Endothelial cell of umbilical vein (primary cell): ENCODE results near the gene DVL3. TPM values are rescaled to one million over a fixed set of nuclear protein-coding genes. Genes with fewer than 3 reads are reported as not detected.
A peak's percentile ranks its signal among the peaks of the same experiment; 100 is the strongest.

Experiments used
- BruUV-seq: library from RNA; stranded (reverse); fragments of 400-500 nt; replicated peaks from 2 replicates; lab custom pipeline; 2021; lab: Mats Ljungman, UMichigan
- CTCF ChIA-PET: fragments of 300-600, 350-600 bp; sonication (Branson Sonifier 250); formaldehyde crosslinking; loops from one replicate; lab custom pipeline; 2021; ENCODE audit warnings: antibody characterized with exemption, inconsistent platforms; lab: Charles Lee
- POLR2A ChIA-PET: fragments of 300-600, 350-600 bp; sonication (Branson Sonifier 250); formaldehyde crosslinking; loops from one replicate; lab custom pipeline; 2021; ENCODE audit warnings: antibody characterized with exemption, inconsistent platforms; lab: Charles Lee
- DNase-seq: peaks from one replicate; pipeline ENCODE4 v3.0.0-alpha.2; 2011; ENCODE audit warnings: low read depth, low spot score
- FAIRE-seq: peaks from 2 replicates; lab custom pipeline; 2011; peaks lifted over from hg19 to GRCh38; lab: Jason Lieb, UNC
- H2AFZ ChIP-seq: 2 replicates; pipeline ENCODE4 v1.6.0; 2012; ENCODE audit warnings: low read depth, low read length, control low read depth, inconsistent platforms
- H3K27ac ChIP-seq: 2 replicates; pipeline ENCODE4 v1.5.1; 2011; ENCODE audit warnings: low read depth, mild to moderate bottlenecking, control low read depth, low read length, moderate library complexity; ENCODE audit not compliant: insufficient read depth
- H3K27me3 ChIP-seq, 2 experiments: 2 replicates each; pipeline versions ENCODE4 v1.6.0 to v1.6.1; 2011; ENCODE audit warnings: low read length in 2 of 2, mixed read lengths in 1 of 2; ENCODE audit not compliant: control insufficient read depth in 2 of 2, insufficient read depth in 2 of 2
- H3K36me3 ChIP-seq, 2 experiments: 2 replicates in 1 of 2; 3 replicates in 1 of 2; pipeline ENCODE4 v1.5.1; 2011; ENCODE audit warnings: low read length in 2 of 2, mild to moderate bottlenecking in 1 of 2, moderate library complexity in 1 of 2; ENCODE audit not compliant: control insufficient read depth in 2 of 2, insufficient read depth in 2 of 2; ENCODE audit errors: extremely low read depth in 1 of 2
- H3K4me1 ChIP-seq: 3 replicates; pipeline ENCODE4 v1.5.1; 2011; ENCODE audit warnings: mild to moderate bottlenecking, low read length; ENCODE audit not compliant: control insufficient read depth, insufficient read depth; ENCODE audit errors: extremely low read depth
- H3K4me2 ChIP-seq: 2 replicates; pipeline ENCODE4 v1.6.1; 2011; ENCODE audit warnings: low read length, control low read depth, mixed read lengths; ENCODE audit not compliant: insufficient read depth
- H3K4me3 ChIP-seq, 3 experiments: fragments of 200-600 bp in 1 of 3; sonication (generic), shearing (Covaris generic) in 1 of 3; replicated peaks in 1 of 3; 2 replicates each; pipeline ENCODE4 v1.5.1; 2011 to 2016; ENCODE audit warnings: control low read depth in 3 of 3, low read length in 3 of 3, mild to moderate bottlenecking in 2 of 3, inconsistent platforms in 1 of 3, low read depth in 1 of 3, moderate library complexity in 1 of 3; ENCODE audit not compliant: insufficient read depth in 1 of 3
- H3K79me2 ChIP-seq: 2 replicates; pipeline ENCODE4 v1.6.0; 2012; ENCODE audit warnings: low read length, inconsistent platforms; ENCODE audit not compliant: control insufficient read depth, insufficient read depth
- H3K9ac ChIP-seq: replicated peaks from 2 replicates; pipeline ENCODE3; 2011; ENCODE audit warnings: low read length, control low read depth; ENCODE audit not compliant: insufficient read depth; ENCODE audit errors: extremely low read depth
- H3K9me1 ChIP-seq: replicated peaks from 3 replicates; pipeline ENCODE4 v1.6.0; 2011; ENCODE audit warnings: mild to moderate bottlenecking, low read length; ENCODE audit not compliant: control insufficient read depth, insufficient read depth; ENCODE audit errors: extremely low read depth
- H3K9me3 ChIP-seq: replicated peaks from 2 replicates; pipeline ENCODE4 v1.5.1; 2012; ENCODE audit warnings: low read length, inconsistent platforms; ENCODE audit not compliant: control insufficient read depth, insufficient read depth
- H4K20me1 ChIP-seq: replicated peaks from 2 replicates; pipeline ENCODE3; 2011; ENCODE audit warnings: mild to moderate bottlenecking, low read length; ENCODE audit not compliant: control insufficient read depth, insufficient read depth; ENCODE audit errors: extremely low read depth
- EZH2 ChIP-seq: IDR thresholded peaks from 2 replicates; pipeline ENCODE4 v1.6.1; 2012; ENCODE audit warnings: borderline replicate concordance, low read depth, mild to moderate bottlenecking, moderate library complexity, low read length, inconsistent platforms; ENCODE audit not compliant: severe bottlenecking
- FOS ChIP-seq: IDR thresholded peaks from 2 replicates; pipeline ENCODE4 v1.6.1; 2011; ENCODE audit warnings: mild to moderate bottlenecking, low read length, moderate library complexity, borderline replicate concordance; ENCODE audit not compliant: insufficient read depth
- GATA2 ChIP-seq: IDR thresholded peaks from 2 replicates; pipeline ENCODE4 v1.7.0; 2011; ENCODE audit warnings: low read depth, mild to moderate bottlenecking, moderate library complexity, mixed read lengths, low read length; ENCODE audit not compliant: insufficient read length, insufficient read depth
- JUN ChIP-seq: IDR thresholded peaks from 2 replicates; pipeline ENCODE4 v1.6.1; 2011; ENCODE audit warnings: borderline replicate concordance, low read depth; ENCODE audit not compliant: insufficient read length, insufficient read depth
- MYC ChIP-seq: IDR thresholded peaks from one replicate; pipeline ENCODE4 v1.6.1; 2011; ENCODE audit warnings: mild to moderate bottlenecking, low read depth, low read length
- POLR2A ChIP-seq: IDR thresholded peaks from 2 replicates; pipeline ENCODE4 v1.6.1; 2012; ENCODE audit warnings: low read depth, mild to moderate bottlenecking, control low read depth, low read length
- POLR2AphosphoS5 ChIP-seq: IDR thresholded peaks from 2 replicates; pipeline ENCODE4 v1.6.1; 2012; ENCODE audit warnings: low read depth, mild to moderate bottlenecking, control low read depth, low read length, moderate library complexity; ENCODE audit not compliant: insufficient read depth
- dilution Hi-C: fragments of 300-500 bp; cut with MboI; formaldehyde crosslinking; loops from one replicate; pipeline ENCODE4 v1.15.0; 2019; ENCODE audit warnings: low sequenced_read_pairs; ENCODE audit not compliant: extremely low pct_ligation_motif_present
- intact Hi-C: fragments of 100-400 bp; cut with micrococcal nuclease; formaldehyde crosslinking; loops from one replicate; pipeline ENCODE4 v1.10.0; 2022
- polyA plus RNA-seq, 4 experiments: library from polyadenylated mRNA; depleted of rRNA in 3 of 4; stranded (reverse) in 3 of 4; unstranded in 1 of 4; fragments of >200 nt; gene quantifications; 2 replicates each; pipeline versions ENCODE4 v1.2.1 to v1.2.3, GENCODE V29; 2011 to 2012; ENCODE audit warnings: missing spikeins in 1 of 4
- total RNA-seq: library from RNA; stranded (reverse); gene quantifications from 2 replicates; pipeline ENCODE4 v1.2.3, GENCODE V29; 2021
- TF ChIP-seq, protein P1 (sequence below): IDR thresholded peaks from 2 replicates; pipeline ENCODE4 v1.6.1; 2011; ENCODE audit not compliant: insufficient read depth, insufficient read length
- TF ChIP-seq, protein P2 (sequence below), 2 donors: IDR thresholded peaks; 1 replicate in 1 of 2; 2 replicates in 1 of 2; pipeline ENCODE4 v1.5.1; 2011; ENCODE audit warnings: low read length in 2 of 2, mild to moderate bottlenecking in 2 of 2, moderate library complexity in 2 of 2, control low read depth in 1 of 2, inconsistent platforms in 1 of 2, low read depth in 1 of 2; ENCODE audit not compliant: insufficient read depth in 1 of 2; ENCODE audit errors: extremely low read depth in 1 of 2

DVL3 gene
- total and polyA plus RNA-seq, 2 donors (not counting 3 experiments of a cell fraction or from before 2014, with no cell fraction given), result 43.8 to 59.0 TPM

DNA sequence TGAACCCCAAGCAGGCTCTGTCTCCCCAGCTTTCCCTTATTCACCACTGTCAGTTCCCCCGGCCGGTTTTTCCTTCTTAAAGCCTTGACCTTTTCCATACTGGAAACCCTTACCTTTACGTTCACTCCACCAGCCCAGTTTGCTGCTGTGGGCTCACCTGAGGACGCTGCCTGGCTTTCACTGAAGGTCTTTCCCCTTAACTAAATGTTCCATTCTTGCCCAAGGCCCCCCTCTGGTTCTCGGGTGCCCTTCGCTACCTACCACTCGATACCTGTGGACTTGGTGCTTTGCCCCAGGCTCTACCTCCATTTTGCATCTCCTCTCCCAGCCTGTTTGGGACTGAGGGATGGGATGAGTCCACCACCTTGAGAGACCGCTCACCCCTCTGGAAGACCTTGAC lies 20.3 kb downstream of the DVL3 start:
- ChIA-PET POLR2A (no interaction called here), CTCF (interaction anchor here (1.6 kb wide), 2 partner anchors 52 to 74 kb away, joined by 4 to 6 read pairs; partner anchors contain the start of gene EEF1AKMT4)
- no peaks in the 10 kb centered on the region for H3K27me3 ChIP-seq
- TF ChIP-seq POLR2A (no peak), FOS (no peak)
- peak overlapping the region; percentile 84 to 97 (median 87) for H3K4me3 ChIP-seq
- dilution Hi-C loops (no loop called here), intact Hi-C loops (loop anchor here (2.0 to 5.0 kb wide), 2 partner anchors 137 to 159 kb away; partner anchors contain the start of genes ABCC5 and EIF4G1)
- TSS peak; percentile 11 for BruUV-seq
- DNase-seq (no peak), FAIRE-seq (no peak)
- H3K27ac ChIP-seq, result peak overlapping the region; percentile 73
- H3K4me2 ChIP-seq, result peak overlapping the region; percentile 81
- no peaks in the 10 kb centered on the region for H4K20me1 ChIP-seq
- no peaks in the 10 kb centered on the region for H3K9me1 ChIP-seq
- peaks cover 18 to 43% of the 10 kb centered on the region in 2 experiments for H3K36me3 ChIP-seq
- peaks cover 41% of the 10 kb centered on the region for H3K79me2 ChIP-seq
- peak overlapping the region; percentile 86 for H3K9ac ChIP-seq
- peaks cover 28% of the 10 kb centered on the region for H3K4me1 ChIP-seq
- H3K9me3 ChIP-seq, result no peaks in the 10 kb centered on the region
- H2AFZ ChIP-seq, result no peak overlapping the region

DNA sequence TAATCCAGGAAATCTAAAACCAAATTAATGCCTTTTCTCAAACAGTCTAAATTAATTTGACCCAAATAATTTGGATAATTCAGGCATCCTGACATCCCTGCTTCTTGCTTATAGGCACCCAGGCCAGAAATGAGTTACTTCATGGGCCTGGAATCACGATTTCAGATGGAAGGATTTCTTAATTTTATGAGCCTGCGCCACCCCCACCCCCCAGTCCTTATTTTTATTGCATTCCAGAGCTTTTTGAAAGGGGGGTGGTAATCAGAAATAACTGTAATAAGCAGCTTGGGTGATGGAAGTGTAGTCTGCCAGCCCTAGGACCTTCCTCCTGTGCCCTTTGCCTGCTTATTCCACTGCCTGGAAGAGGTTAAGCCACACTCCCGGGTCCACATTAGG lies 20.8 kb downstream of the DVL3 start:
- intact Hi-C loops (loop anchor here (1.0 to 5.0 kb wide), 4 partner anchors 9 to 159 kb away; partner anchors contain the start of genes ABCC5, EIF2B5 and EIF4G1), dilution Hi-C loops (no loop called here)
- ChIA-PET POLR2A (interaction anchor here (0.5 to 1.0 kb wide), 2 partner anchors 10 to 120 kb away, joined by 4 to 5 read pairs; partner anchors contain the start of gene ABCF3), CTCF (interaction anchor here (0.6 to 1.6 kb wide), 7 partner anchors 9 to 385 kb away, joined by 3 to 14 read pairs (median 6); partner anchors contain the start of genes ABCF3, EEF1AKMT4 and EIF2B5)
- DNase-seq (no peak), FAIRE-seq (no peak)
- Histone ChIP-seq H3K27me3 (no peaks in the 10 kb centered on the region), H3K9me3 (no peaks in the 10 kb centered on the region), H4K20me1 (no peaks in the 10 kb centered on the region), H3K4me3 (peak overlapping the region; percentile 84 to 97 (median 87)), H3K4me2 (peak overlapping the region; percentile 81), H2AFZ (no peak overlapping the region), H3K27ac (peak overlapping the region; percentile 73), H3K9ac (peak overlapping the region; percentile 86), H3K36me3 (peaks cover 23 to 43% of the 10 kb centered on the region in 2 experiments), H3K4me1 (peaks cover 28% of the 10 kb centered on the region), H3K9me1 (no peaks in the 10 kb centered on the region), H3K79me2 (peaks cover 41% of the 10 kb centered on the region)
- TF ChIP-seq EZH2 (no peak), MYC (no peak), POLR2A (no peak), POLR2AphosphoS5 (no peak), JUN (no peak), FOS (no peak), GATA2 (no peak)
- TF ChIP-seq, protein P1, sequence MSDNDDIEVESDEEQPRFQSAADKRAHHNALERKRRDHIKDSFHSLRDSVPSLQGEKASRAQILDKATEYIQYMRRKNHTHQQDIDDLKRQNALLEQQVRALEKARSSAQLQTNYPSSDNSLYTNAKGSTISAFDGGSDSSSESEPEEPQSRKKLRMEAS, result no peak
- TF ChIP-seq, protein P2, sequence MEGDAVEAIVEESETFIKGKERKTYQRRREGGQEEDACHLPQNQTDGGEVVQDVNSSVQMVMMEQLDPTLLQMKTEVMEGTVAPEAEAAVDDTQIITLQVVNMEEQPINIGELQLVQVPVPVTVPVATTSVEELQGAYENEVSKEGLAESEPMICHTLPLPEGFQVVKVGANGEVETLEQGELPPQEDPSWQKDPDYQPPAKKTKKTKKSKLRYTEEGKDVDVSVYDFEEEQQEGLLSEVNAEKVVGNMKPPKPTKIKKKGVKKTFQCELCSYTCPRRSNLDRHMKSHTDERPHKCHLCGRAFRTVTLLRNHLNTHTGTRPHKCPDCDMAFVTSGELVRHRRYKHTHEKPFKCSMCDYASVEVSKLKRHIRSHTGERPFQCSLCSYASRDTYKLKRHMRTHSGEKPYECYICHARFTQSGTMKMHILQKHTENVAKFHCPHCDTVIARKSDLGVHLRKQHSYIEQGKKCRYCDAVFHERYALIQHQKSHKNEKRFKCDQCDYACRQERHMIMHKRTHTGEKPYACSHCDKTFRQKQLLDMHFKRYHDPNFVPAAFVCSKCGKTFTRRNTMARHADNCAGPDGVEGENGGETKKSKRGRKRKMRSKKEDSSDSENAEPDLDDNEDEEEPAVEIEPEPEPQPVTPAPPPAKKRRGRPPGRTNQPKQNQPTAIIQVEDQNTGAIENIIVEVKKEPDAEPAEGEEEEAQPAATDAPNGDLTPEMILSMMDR (IDR thresholded peaks at IDR 0.05; ENCODE audit: extremely low read depth in 1 of 2, insufficient read depth in 1 of 2, low read depth in 1 of 2, low read length in 2 of 2), result no peak
- BruUV-seq, result TSS peak; percentile 45
